ENCODE results near the gene WASHC2C. TPM values are rescaled to one million over a fixed set of nuclear protein-coding genes. Genes with fewer than 3 reads are reported as not detected.
"Not testable (repeated sequence)": the region's sequence is repeated elsewhere in the genome, so short reads cannot be mapped to it uniquely, and the experiment has no call there.

The WASHC2C gene
- total RNA-seq, 1 experiment from 2014 or later: 73.6 TPM

DNA sequence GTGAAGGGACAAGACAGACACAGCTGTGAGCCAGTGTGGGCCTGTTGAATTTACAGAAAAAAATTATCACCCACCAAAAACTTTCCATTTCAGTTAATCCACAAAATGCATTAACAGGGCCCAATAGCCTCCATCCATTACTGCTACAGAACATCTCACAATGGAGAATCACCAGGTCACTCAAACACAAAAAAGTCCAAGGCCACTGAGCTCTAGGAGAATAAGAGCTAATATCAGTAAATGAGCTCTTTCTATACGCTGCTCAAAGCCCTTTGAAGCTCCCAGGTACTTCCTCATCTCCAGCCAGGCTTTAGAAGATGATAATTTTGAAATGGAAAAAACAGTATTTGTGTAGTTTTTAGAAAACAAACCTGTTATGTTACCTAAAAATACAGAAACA, 9.4 kb upstream of the WASHC2C start:
- H3K36me3 ChIP-seq (ENCODE audit: control insufficient read depth, insufficient read depth, low read length); H3K27ac ChIP-seq (ENCODE audit: low read length); H3K4me3 ChIP-seq (ENCODE audit: low read depth in 2 of 2, low read length in 2 of 2); CTCF ChIA-PET; BruUV-seq (replicated peaks); H3K4me1 ChIP-seq (ENCODE audit: control insufficient read depth, insufficient read depth, low read length); in situ Hi-C loops (cut with HindIII; ENCODE audit: low pct_unique_long_range_greater_than_20kb, low sequenced_read_pairs); H3K27me3 ChIP-seq (ENCODE audit: control insufficient read depth, insufficient read depth, low read length); ATAC-seq; POLR2A ChIA-PET; H3K9me3 ChIP-seq (ENCODE audit: control insufficient read depth, insufficient read depth, low read depth, low read length); DNase-seq (ENCODE audit: low read depth, low spot score); intact Hi-C loops (cut with micrococcal nuclease; ENCODE audit: unreplicated experiment): not testable (repeated sequence)

DNA sequence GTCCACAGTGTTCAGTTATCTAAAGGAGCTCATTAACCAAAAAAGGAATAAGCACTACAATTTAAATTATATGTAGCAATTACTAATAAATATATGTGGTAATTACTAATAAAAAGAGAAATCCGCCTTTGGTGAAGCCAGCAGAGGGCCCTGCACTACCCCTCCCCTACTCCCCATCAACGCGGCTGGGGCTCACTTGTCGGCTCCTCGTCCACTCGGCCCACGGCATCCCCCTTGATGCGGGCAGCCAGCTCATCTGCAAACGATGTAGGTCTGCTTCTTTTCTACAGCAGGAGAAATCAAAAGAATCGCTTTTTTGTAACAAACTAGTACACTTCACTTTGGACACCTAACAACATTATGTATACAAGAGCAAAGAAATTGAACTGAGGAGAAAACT, 5.6 kb upstream of the WASHC2C start:
- H3K36me3 ChIP-seq (ENCODE audit: control insufficient read depth, insufficient read depth, low read length); in situ Hi-C loops (cut with HindIII; ENCODE audit: low pct_unique_long_range_greater_than_20kb, low sequenced_read_pairs); H3K4me3 ChIP-seq (ENCODE audit: low read depth in 2 of 2, low read length in 2 of 2); DNase-seq (ENCODE audit: low read depth, low spot score); H3K4me1 ChIP-seq (ENCODE audit: control insufficient read depth, insufficient read depth, low read length); H3K27ac ChIP-seq (ENCODE audit: low read length); intact Hi-C loops (cut with micrococcal nuclease; ENCODE audit: unreplicated experiment); BruUV-seq (replicated peaks); H3K27me3 ChIP-seq (ENCODE audit: control insufficient read depth, insufficient read depth, low read length); ATAC-seq; CTCF ChIA-PET; H3K9me3 ChIP-seq (ENCODE audit: control insufficient read depth, insufficient read depth, low read depth, low read length); POLR2A ChIA-PET: not testable (repeated sequence)

DNA sequence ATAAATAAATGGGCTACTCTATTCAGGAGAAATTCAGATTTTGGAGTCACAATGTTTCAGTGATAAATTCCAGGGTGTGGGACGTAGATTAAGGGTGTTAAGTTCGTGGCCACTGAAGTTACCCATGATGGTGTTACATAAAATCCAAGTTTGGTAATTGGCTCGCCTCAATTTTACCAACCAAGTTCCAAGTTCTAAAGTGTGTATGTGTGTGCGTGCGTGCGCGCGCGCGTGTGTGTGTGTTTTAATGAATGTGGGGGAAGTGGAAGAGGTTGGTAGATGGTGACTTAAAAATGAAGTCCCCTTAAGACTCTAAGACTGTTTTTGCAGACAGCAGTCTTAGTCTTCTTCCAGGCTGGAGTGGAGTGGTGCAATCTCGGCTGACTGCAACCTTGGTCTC, 3.2 kb upstream of the WASHC2C start:
- intact Hi-C loops (cut with micrococcal nuclease; ENCODE audit: unreplicated experiment); H3K9me3 ChIP-seq (ENCODE audit: control insufficient read depth, insufficient read depth, low read depth, low read length); BruUV-seq (replicated peaks); POLR2A ChIA-PET; in situ Hi-C loops (cut with HindIII; ENCODE audit: low pct_unique_long_range_greater_than_20kb, low sequenced_read_pairs); H3K27me3 ChIP-seq (ENCODE audit: control insufficient read depth, insufficient read depth, low read length); H3K27ac ChIP-seq (ENCODE audit: low read length); CTCF ChIA-PET; H3K4me3 ChIP-seq (ENCODE audit: low read depth in 2 of 2, low read length in 2 of 2); DNase-seq (ENCODE audit: low read depth, low spot score); H3K4me1 ChIP-seq (ENCODE audit: control insufficient read depth, insufficient read depth, low read length); H3K36me3 ChIP-seq (ENCODE audit: control insufficient read depth, insufficient read depth, low read length); ATAC-seq: not testable (repeated sequence)

DNA sequence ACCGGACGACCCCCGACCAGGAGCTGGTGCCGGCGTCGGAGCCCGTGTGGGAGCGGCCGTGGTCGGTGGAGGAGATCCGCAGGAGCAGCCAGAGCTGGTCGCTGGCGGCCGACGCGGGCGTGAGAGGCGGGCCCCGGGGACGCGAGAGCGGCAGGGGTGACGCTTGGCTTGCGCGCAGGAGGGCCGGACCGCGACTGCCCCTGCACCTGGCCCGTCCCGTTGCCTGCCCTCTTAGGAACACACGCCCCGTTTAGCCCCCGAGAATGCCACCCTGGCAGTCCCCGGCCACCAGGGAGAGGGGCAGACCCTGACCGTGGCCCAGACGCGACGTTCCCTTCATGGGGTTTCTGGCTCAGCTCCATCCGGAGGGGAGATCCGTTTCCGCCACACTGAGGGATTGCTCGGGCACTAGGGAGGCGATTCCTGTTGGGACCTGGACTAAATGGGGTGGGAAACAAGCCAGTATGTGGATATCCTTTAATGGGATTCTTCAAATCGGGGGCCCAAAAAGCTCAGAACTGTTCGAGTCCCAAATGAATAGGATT, 427 bp downstream of the WASHC2C start:
- H3K36me3 ChIP-seq (ENCODE audit: control insufficient read depth, insufficient read depth, low read length); intact Hi-C loops (cut with micrococcal nuclease; ENCODE audit: unreplicated experiment); H3K9me3 ChIP-seq (ENCODE audit: control insufficient read depth, insufficient read depth, low read depth, low read length); BruUV-seq (replicated peaks); in situ Hi-C loops (cut with HindIII; ENCODE audit: low pct_unique_long_range_greater_than_20kb, low sequenced_read_pairs); DNase-seq (ENCODE audit: low read depth, low spot score); POLR2A ChIA-PET; CTCF ChIA-PET; H3K4me1 ChIP-seq (ENCODE audit: control insufficient read depth, insufficient read depth, low read length); H3K27me3 ChIP-seq (ENCODE audit: control insufficient read depth, insufficient read depth, low read length): not testable (repeated sequence)
- Histone ChIP-seq H3K4me3 (ENCODE audit: low read depth in 2 of 2, low read length in 2 of 2) (peak overlapping the region; percentile 66 to 68), H3K27ac (ENCODE audit: low read length) (peak overlapping the region; percentile 69)
- peak; percentile 92 for ATAC-seq

DNA sequence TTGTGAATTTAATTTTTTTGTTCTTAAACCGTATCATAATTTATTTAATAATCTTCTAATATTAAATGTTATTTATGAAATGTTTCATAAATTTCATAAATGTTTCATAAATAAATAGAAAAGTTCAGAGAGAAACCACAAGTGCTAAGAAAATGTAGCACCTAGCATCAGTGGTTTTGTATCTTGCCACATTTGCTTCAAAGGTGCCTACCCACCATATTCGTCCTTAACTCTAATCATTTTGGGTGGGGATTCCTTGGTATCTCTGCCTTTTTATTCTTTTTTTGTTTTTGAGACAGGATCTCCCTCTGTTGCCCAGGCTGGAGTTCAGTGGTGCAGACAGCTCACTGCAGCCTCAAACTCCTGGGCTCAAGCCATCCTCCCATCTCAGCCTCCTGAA, 7.4 kb downstream of the WASHC2C start:
- in situ Hi-C loops (cut with HindIII; ENCODE audit: low pct_unique_long_range_greater_than_20kb, low sequenced_read_pairs); H3K27ac ChIP-seq (ENCODE audit: low read length); H3K36me3 ChIP-seq (ENCODE audit: control insufficient read depth, insufficient read depth, low read length); H3K4me1 ChIP-seq (ENCODE audit: control insufficient read depth, insufficient read depth, low read length); CTCF ChIA-PET; DNase-seq (ENCODE audit: low read depth, low spot score); H3K27me3 ChIP-seq (ENCODE audit: control insufficient read depth, insufficient read depth, low read length); POLR2A ChIA-PET; H3K9me3 ChIP-seq (ENCODE audit: control insufficient read depth, insufficient read depth, low read depth, low read length); H3K4me3 ChIP-seq (ENCODE audit: low read depth in 2 of 2, low read length in 2 of 2); BruUV-seq (replicated peaks); ATAC-seq; intact Hi-C loops (cut with micrococcal nuclease; ENCODE audit: unreplicated experiment): not testable (repeated sequence)

DNA sequence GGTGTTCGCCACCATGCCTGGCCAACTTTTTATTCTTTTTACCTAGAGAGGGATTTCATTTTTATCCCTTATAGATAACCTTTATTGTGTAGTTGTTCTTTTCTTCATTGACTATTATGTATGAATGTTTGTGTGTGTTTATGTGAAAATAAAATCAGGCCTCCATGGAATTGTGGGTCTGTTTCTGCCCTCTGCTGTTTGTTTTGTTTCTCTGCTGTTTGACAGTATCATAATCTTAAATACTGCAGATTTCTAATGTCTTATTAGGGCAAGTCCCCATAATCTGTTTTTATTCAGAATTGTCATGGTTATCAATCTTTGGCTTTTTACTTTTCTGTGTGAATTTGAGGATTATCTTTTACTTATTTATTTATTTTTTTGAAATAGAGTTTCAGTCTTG, 7.8 kb downstream of the WASHC2C start:
- H3K4me3 ChIP-seq (ENCODE audit: low read depth in 2 of 2, low read length in 2 of 2); POLR2A ChIA-PET; ATAC-seq; H3K27me3 ChIP-seq (ENCODE audit: control insufficient read depth, insufficient read depth, low read length); H3K9me3 ChIP-seq (ENCODE audit: control insufficient read depth, insufficient read depth, low read depth, low read length); H3K36me3 ChIP-seq (ENCODE audit: control insufficient read depth, insufficient read depth, low read length); H3K27ac ChIP-seq (ENCODE audit: low read length); DNase-seq (ENCODE audit: low read depth, low spot score); intact Hi-C loops (cut with micrococcal nuclease; ENCODE audit: unreplicated experiment); H3K4me1 ChIP-seq (ENCODE audit: control insufficient read depth, insufficient read depth, low read length); BruUV-seq (replicated peaks); CTCF ChIA-PET; in situ Hi-C loops (cut with HindIII; ENCODE audit: low pct_unique_long_range_greater_than_20kb, low sequenced_read_pairs): not testable (repeated sequence)

DNA sequence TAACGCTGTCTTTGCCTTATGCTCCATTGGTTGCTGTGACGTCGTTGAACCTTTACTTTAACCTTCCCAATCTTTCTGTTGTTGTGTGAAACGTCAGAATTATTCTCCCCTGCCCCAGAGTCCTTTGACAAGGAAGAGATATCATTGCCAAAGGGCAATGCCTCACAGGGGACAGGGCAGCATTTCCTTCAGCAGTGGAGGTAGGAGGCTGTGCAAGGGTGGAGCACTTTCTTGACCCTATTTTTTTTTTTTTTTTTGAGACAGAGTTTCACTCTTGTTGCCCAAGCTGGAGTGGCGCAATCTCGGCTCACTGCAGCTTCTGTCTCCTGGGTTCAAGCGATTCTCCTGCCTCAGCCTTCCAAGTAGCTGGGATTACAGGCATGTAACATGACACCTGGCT, 14.5 kb downstream of the WASHC2C start:
- intact Hi-C loops (cut with micrococcal nuclease; ENCODE audit: unreplicated experiment); H3K27me3 ChIP-seq (ENCODE audit: control insufficient read depth, insufficient read depth, low read length); in situ Hi-C loops (cut with HindIII; ENCODE audit: low pct_unique_long_range_greater_than_20kb, low sequenced_read_pairs); H3K9me3 ChIP-seq (ENCODE audit: control insufficient read depth, insufficient read depth, low read depth, low read length); BruUV-seq (replicated peaks); DNase-seq (ENCODE audit: low read depth, low spot score); H3K4me3 ChIP-seq (ENCODE audit: low read depth in 2 of 2, low read length in 2 of 2); CTCF ChIA-PET; POLR2A ChIA-PET; ATAC-seq; H3K27ac ChIP-seq (ENCODE audit: low read length); H3K36me3 ChIP-seq (ENCODE audit: control insufficient read depth, insufficient read depth, low read length); H3K4me1 ChIP-seq (ENCODE audit: control insufficient read depth, insufficient read depth, low read length): not testable (repeated sequence)

DNA sequence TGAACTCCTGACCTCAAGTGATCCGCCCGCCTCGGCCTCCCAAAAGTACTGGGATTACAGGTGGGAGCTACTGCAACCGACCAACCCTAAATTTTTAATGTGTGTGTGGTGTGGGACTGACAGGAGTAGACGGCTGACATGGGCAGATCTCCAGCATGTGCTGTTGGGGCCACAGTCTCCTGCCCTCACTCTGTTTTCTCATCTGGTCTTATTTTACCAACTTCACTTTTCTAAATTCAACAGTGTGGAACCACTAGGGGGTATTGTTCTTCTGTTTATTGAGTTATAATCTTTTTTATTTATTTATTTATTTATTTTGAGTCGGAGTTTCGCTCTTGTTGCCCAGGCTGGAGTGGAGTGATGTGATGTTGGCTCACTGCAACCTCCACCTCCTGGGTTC, 14.9 kb downstream of the WASHC2C start:
- BruUV-seq (replicated peaks); H3K4me3 ChIP-seq (ENCODE audit: low read depth in 2 of 2, low read length in 2 of 2); DNase-seq (ENCODE audit: low read depth, low spot score); H3K4me1 ChIP-seq (ENCODE audit: control insufficient read depth, insufficient read depth, low read length); POLR2A ChIA-PET; CTCF ChIA-PET; H3K27ac ChIP-seq (ENCODE audit: low read length); H3K36me3 ChIP-seq (ENCODE audit: control insufficient read depth, insufficient read depth, low read length); intact Hi-C loops (cut with micrococcal nuclease; ENCODE audit: unreplicated experiment); H3K9me3 ChIP-seq (ENCODE audit: control insufficient read depth, insufficient read depth, low read depth, low read length); in situ Hi-C loops (cut with HindIII; ENCODE audit: low pct_unique_long_range_greater_than_20kb, low sequenced_read_pairs); H3K27me3 ChIP-seq (ENCODE audit: control insufficient read depth, insufficient read depth, low read length): not testable (repeated sequence)
- ATAC-seq: 0 out of 2 replicates have a peak, but pooled peaks have one; percentile 53
